ENCODE measurements around the gene RUFY4.

RUFY4 gene

DNA sequence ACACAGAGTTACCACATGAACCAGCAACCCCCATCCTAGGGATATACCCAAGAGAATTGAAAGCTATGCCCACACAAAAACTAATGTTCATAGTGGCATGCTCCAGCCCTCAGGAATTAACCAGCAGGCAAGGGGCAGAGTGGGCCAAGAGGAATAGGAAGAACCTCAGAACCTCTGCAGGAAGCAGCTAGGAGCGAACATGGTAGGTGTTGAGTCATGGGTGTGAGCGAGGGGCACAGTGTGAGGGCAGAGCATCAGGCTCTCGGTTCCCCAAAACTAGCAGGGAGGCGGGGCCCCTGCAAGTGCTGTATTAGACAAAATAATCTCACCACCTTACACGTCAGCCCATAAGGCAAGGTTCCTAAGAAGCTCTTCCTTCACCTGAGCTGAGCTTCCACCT lies 5.6 kb upstream of the RUFY4 start:
- DNase-seq (ENCODE audit: insufficient read length, low spot score) (no peak), FAIRE-seq (no peak)
- TF ChIP-seq POLR2A (IDR thresholded peaks at IDR 0.05; ENCODE audit: low read depth, low read length): no peak

DNA sequence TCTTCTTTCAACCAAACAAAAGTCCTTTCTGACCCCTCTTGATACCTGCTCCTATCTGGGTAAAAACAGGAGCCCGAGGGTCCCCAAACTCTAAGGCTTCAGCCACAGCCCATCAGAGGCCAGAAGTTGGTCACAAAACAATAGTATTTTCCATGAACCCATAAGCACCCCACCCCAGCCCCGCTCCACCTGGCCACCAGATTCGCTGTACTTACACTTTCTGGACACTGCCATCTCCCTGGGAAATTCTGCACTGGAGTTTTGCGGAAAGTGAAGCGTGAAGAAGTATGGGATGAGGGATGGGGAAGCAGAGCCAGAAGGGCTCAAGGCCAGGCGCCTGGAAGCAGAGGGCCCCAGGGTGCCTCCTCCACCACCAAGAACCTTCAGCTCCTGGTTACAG lies 5.2 kb upstream of the RUFY4 start:
- no peak for FAIRE-seq

GRCh38 chr2:218065239-218066006 lies 3.6 kb upstream of the RUFY4 start:
- FAIRE-seq: no peak
- TF ChIP-seq POLR2A (IDR thresholded peaks at IDR 0.05; ENCODE audit: low read depth, low read length): no peak
- DNase-seq (ENCODE audit: insufficient read length, low spot score): no peak

More for the DNA sequence above, 5.2 kb upstream of the RUFY4 start:
- no peak for TF ChIP-seq POLR2A (IDR thresholded peaks at IDR 0.05; ENCODE audit: low read depth, low read length)
- DNase-seq (ENCODE audit: insufficient read length, low spot score): no peak

DNA sequence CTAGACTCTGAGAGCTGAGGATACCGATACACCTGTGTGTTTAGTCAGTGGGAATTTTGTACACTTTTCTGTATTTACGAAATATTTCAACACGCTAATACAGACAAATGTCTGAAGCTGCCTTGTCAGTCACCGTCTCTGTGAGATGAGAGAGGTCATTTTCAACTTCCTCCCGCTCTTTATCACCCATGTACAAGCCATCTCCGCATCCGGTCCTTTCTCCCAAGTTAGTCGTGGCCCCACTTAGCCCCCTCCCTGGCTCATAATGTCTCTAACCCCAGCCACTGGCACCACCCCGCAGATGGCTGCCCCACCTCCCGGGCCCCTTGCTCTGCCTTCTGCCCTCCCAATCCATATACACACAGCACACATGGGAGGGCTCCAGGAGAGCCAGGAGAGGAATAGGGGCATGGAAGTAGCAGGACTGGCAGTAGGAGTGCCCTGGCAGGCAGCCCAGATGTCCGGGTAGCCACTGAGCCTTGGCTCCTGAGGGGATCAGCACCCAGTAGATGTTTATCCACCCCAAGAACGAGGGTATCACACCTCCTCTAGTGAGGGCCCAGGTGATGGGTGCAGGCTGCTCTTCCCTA lies 2.0 kb upstream of the RUFY4 start:
- DNase-seq (ENCODE audit: insufficient read length, low spot score): no peak
- TF ChIP-seq POLR2A (IDR thresholded peaks at IDR 0.05; ENCODE audit: low read depth, low read length): no peak
- FAIRE-seq: no peak

DNA sequence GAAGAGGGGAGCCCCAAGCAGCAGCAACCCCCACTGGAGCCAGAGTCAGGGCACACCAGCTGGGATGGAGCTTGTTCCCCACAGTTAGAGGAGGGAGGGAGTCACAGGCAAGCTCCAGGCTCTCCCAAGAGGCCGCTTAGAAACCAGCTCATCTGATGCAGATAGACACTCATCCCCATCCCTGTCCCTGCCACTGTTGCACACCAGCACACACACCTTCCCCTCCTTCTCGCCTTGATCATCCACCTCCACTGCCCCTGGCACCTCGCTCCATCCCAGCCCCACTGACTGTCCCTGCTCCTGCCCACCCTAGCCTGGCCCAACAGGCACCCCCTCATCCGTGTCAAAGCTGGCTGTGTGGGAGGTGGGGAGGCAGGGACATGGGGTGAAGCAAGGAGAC lies 1.5 kb upstream of the RUFY4 start:
- FAIRE-seq (no peak), DNase-seq (ENCODE audit: insufficient read length, low spot score) (no peak)
- no peak for TF ChIP-seq POLR2A (IDR thresholded peaks at IDR 0.05; ENCODE audit: low read depth, low read length)

DNA sequence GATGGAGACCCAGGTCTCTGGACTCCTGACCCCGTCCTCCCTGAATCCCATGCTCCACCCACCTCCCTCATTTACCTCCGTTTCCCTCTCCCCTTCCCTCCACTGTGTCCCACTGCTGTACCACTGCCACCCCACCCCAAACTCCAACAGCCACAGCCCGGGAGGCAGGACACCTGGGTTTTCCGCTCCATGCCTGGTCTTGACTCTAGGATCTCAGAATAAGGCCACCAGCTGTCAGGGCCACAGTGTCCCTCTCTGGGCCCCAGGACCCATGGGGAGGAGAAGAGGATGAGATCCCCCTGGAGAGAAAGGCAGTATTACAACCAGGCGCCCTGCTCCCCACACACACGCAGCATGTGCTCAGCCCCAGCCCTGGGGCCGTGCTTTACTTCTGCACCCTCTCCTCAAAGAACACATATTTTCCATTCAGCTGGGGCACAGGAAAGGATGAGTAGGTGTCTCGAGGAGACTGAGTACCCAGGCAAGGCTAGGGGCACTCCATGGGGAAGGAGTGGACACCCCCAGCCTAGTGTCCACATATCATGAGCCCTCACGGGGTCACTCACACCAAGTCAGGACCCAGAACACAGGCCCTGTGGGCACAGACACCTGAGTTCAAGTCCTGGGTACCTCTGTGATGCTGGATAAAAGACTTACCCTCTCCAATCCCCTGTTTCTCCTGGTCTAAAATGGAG lies 700 bp downstream of the RUFY4 start:
- TF ChIP-seq POLR2A (IDR thresholded peaks at IDR 0.05; ENCODE audit: low read depth, low read length): no peak
- FAIRE-seq: no peak
- DNase-seq (ENCODE audit: insufficient read length, low spot score): no peak

- no peak for FAIRE-seq
- no peak for DNase-seq (ENCODE audit: insufficient read length, low spot score)
- TF ChIP-seq POLR2A (IDR thresholded peaks at IDR 0.05; ENCODE audit: low read depth, low read length): no peak
These were observed 1.5 kb downstream of the RUFY4 start for GRCh38 chr2:218070587-218070986.

DNA sequence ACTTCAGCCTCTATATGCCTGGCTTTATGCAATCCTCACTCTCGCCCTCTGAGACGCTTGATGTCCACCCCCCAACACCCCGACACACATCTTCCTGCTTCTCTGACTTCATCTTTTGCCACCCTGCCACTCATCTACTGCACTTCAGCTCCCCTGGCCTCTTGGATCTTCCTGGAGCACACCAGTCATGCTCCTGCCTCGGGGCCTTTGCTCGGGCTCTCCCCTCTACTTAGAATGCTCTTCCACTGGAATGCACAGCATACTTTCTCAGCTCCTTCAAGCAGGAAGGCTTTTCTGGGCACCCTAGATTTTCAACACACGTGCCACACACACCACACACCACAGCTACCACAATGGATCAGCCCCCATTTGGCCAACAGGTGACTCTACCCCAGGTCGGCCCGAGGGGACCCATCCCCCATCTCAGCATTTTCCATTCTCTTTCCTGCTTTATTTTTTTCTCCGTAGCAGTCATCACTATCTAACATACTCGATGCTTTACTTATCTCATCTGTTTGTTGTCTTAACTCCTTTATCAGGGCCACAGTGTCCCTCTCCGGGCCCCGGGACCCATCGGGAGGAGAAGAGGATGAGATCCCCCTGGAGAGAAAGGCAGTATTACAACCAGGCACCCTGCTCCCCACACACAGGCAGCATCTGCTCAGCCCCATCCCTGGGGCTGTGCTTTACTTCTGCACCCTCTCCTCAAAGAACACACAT lies 2.3 kb downstream of the RUFY4 start:
- TF ChIP-seq POLR2A (IDR thresholded peaks at IDR 0.05; ENCODE audit: low read depth, low read length): no peak
- FAIRE-seq (no peak), DNase-seq (ENCODE audit: insufficient read length, low spot score) (no peak)

DNA sequence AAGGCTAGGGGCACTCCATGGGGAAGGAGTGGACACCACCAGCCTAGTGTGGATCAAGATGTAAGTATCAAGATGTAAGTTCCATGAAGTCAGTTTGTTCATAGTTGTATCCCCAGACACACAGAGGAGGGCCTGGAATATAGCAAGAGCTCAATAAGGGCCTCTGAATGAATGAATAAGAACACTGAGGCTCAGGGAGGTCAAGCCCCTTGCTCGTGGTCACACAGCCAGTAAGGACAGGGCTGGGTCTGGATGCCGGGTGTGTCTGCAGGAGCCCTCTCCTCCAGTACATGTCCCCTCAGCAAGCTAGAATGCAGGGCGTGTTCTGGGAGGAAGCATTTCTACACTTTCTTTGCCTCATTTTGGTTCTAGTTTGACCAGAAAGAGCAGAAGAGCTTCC lies 2.9 kb downstream of the RUFY4 start:
- FAIRE-seq: no peak
- TF ChIP-seq POLR2A (IDR thresholded peaks at IDR 0.05; ENCODE audit: low read depth, low read length): no peak
- no peak for DNase-seq (ENCODE audit: insufficient read length, low spot score)

DNA sequence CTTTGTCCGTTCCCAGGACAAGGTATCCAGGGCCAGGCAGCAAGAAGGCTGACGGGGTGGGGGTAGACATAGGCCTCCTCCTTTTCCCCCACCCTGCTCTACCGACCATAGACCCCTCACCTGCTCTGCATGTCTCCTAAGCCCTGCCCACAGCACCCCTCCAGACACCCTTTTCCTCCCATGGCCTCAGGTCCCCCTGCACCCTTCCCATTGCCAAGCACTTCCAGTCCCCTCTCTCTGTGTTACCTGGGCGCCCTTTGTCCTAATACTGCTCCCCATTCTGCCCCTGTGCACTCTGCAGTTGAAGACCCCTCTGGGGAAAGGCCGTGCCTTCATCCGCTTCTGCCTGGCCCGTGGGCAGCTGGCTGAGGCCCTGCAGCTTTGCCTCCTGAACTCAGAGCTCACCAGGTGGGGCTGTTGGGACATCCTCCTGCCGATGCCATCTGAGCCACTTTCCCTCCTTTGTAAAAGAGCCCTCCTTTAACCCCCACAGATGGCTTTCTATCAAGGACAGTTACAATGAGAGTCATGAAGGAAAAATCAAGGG lies 3.5 kb downstream of the RUFY4 start:
- no peak for TF ChIP-seq POLR2A (IDR thresholded peaks at IDR 0.05; ENCODE audit: low read depth, low read length)
- DNase-seq (ENCODE audit: insufficient read length, low spot score): no peak
- no peak for FAIRE-seq

DNA sequence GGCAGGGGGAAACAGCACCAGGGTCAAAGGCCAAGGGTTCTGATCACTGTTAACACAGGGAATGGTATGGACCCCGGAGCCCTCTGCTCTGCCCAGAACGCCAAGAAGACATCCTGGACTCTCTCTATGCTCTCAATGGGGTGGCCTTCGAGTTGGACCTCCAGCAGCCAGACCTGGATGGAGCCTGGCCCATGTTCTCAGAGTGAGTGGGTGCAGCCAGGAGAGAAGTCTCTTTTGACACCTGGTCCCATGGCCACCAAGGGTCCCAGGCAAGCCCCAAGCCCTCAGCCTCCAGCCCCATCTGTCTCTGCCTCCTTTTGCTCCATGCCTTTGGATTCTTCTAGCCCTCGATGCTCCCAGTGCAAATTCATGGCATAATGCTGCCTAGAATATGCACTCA lies 4.1 kb downstream of the RUFY4 start:
- no peak for TF ChIP-seq POLR2A (IDR thresholded peaks at IDR 0.05; ENCODE audit: low read depth, low read length)
- FAIRE-seq: no peak
- DNase-seq (ENCODE audit: insufficient read length, low spot score): no peak

DNA sequence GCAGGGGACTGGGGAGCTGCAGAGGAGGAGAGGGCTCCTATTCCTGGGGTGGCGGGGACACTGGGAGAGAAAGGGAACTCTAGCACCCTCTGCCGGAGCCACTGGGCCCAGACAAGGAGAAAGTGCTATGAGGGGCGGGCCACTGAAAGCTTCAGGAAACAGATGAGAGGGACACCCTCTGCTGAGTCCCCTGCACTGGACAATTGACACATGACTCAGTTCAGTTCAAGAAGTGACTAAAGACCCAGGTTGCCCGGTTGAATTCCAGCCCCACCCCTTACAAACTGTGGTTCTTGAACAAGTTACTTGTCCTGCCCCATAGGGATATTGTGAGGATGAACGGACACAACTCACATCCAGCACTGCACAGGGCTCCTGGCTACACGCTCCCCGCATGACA lies 5.0 kb downstream of the RUFY4 start:
- DNase-seq (ENCODE audit: insufficient read length, low spot score) (no peak), FAIRE-seq (no peak)
- no peak for TF ChIP-seq POLR2A (IDR thresholded peaks at IDR 0.05; ENCODE audit: low read depth, low read length)

GRCh38 chr2:218075975-218076811 lies 7.1 kb downstream of the RUFY4 start:
- FAIRE-seq: no peak
- no peak for DNase-seq (ENCODE audit: insufficient read length, low spot score)
- no peak for TF ChIP-seq POLR2A (IDR thresholded peaks at IDR 0.05; ENCODE audit: low read depth, low read length)
